Karpas-422 (cell line): Measurements from ENCODE around the gene OPA3. TPM values are rescaled to one million over a fixed set of nuclear protein-coding genes. Genes with fewer than 3 reads are reported as not detected.
A peak's percentile ranks its signal among the peaks of the same experiment; 100 is the strongest.

ENCODE experiments used
- DNase-seq: peaks from one replicate; pipeline ENCODE4 v3.0.0-alpha.2; 2015
- H2AFZ ChIP-seq: fragments of 200-600 bp; sonication (generic); 2 replicates; pipeline ENCODE4 v1.6.1; 2014; ENCODE audit warnings: antibody characterized with exemption, low read length, mixed read lengths
- H3K27ac ChIP-seq: fragments of 200-600 bp; sonication (generic); 2 replicates; pipeline ENCODE4 v1.5.1; 2014; ENCODE audit warnings: mild to moderate bottlenecking, low read length, moderate library complexity
- H3K27me3 ChIP-seq: fragments of 200-600 bp; sonication (generic); 2 replicates; pipeline ENCODE4 v1.6.1; 2014; ENCODE audit warnings: low read length, mixed read lengths
- H3K36me3 ChIP-seq: fragments of 200-600 bp; sonication (generic); 2 replicates; pipeline ENCODE4 v1.6.1; 2014; ENCODE audit warnings: low read length, mixed read lengths; ENCODE audit not compliant: insufficient read depth
- H3K4me1 ChIP-seq: fragments of 200-600 bp; sonication (generic); 2 replicates; pipeline ENCODE4 v1.6.1; 2014; ENCODE audit warnings: mild to moderate bottlenecking, low read length, mixed read lengths
- H3K4me2 ChIP-seq: fragments of 200-600 bp; sonication (generic); 2 replicates; pipeline ENCODE4 v1.6.1; 2014; ENCODE audit warnings: low read length, low read depth, mild to moderate bottlenecking; ENCODE audit not compliant: poor library complexity, severe bottlenecking
- H3K4me3 ChIP-seq: fragments of 200-600 bp; sonication (generic); 2 replicates; pipeline ENCODE4 v1.5.1; 2014; ENCODE audit warnings: mild to moderate bottlenecking, antibody characterized with exemption, low read length, mixed read lengths
- H3K79me2 ChIP-seq: fragments of 200-600 bp; sonication (generic); 2 replicates; pipeline ENCODE4 v1.6.1; 2014; ENCODE audit warnings: mild to moderate bottlenecking, low read length, mixed read lengths
- H3K9ac ChIP-seq: fragments of 200-600 bp; sonication (generic); 2 replicates; pipeline ENCODE4 v1.6.0; 2014; ENCODE audit warnings: low read length
- H3K9me2 ChIP-seq: fragments of 200-600 bp; sonication (generic), shearing (Covaris generic); replicated peaks from 2 replicates; pipeline ENCODE4 v1.6.0; 2014; ENCODE audit warnings: mild to moderate bottlenecking, low read length, moderate library complexity; ENCODE audit not compliant: insufficient read depth
- H3K9me3 ChIP-seq: fragments of 300-700, 200-600 bp; sonication (generic); 2 replicates; pipeline ENCODE4 v1.6.1; 2014; ENCODE audit warnings: low read length, mixed read lengths
- H4K20me1 ChIP-seq: fragments of 200-600 bp; sonication (generic); 2 replicates; pipeline ENCODE4 v1.6.1; 2014; ENCODE audit warnings: mild to moderate bottlenecking, antibody characterized with exemption, low read length, low read depth; ENCODE audit not compliant: insufficient read depth
- total RNA-seq: library from RNA; depleted of rRNA; stranded (reverse); fragments of >200 nt; shearing (Covaris generic); gene quantifications from 2 replicates; pipeline ENCODE4 v1.2.3, GENCODE V29; 2014; ENCODE audit warnings: low replicate concordance

Gene OPA3
- total RNA-seq, 1 experiment from 2014 or later: 4.7 TPM

DNA sequence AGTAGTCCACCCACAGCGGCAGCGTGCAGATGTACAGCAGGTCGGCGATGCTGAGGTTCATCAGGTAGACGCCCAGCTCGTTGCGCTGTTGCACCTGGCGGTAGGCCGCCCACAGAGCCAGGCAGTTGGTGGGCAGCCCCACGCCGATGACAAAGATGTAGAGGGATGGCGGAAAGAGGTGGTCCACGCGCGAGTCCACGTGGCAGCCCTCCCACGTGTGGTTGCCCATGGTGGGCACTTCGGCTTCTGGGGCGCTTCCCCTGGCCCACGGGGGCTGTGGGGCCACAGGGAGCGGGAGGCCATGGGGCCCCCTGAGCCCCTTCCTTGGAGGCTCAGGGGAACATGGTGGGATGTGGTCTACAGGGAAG, 7.0 kb upstream of the OPA3 start:
- H3K9me2 ChIP-seq: no peaks in the 10 kb centered on the region
- no peaks in the 10 kb centered on the region for H3K27me3 ChIP-seq
- H2AFZ ChIP-seq: no peak overlapping the region
- H3K4me2 ChIP-seq: no peak overlapping the region
- no peaks in the 10 kb centered on the region for H3K9me3 ChIP-seq
- H3K9ac ChIP-seq: no peak overlapping the region
- H3K27ac ChIP-seq: no peak overlapping the region
- no peak for DNase-seq
- H3K79me2 ChIP-seq: no peaks in the 10 kb centered on the region
- no peaks in the 10 kb centered on the region for H3K36me3 ChIP-seq
- no peak overlapping the region for H3K4me3 ChIP-seq
- H3K4me1 ChIP-seq: peaks cover 4% of the 10 kb centered on the region; the same call in 1 of the 2 replicates
- no peaks in the 10 kb centered on the region for H4K20me1 ChIP-seq

DNA sequence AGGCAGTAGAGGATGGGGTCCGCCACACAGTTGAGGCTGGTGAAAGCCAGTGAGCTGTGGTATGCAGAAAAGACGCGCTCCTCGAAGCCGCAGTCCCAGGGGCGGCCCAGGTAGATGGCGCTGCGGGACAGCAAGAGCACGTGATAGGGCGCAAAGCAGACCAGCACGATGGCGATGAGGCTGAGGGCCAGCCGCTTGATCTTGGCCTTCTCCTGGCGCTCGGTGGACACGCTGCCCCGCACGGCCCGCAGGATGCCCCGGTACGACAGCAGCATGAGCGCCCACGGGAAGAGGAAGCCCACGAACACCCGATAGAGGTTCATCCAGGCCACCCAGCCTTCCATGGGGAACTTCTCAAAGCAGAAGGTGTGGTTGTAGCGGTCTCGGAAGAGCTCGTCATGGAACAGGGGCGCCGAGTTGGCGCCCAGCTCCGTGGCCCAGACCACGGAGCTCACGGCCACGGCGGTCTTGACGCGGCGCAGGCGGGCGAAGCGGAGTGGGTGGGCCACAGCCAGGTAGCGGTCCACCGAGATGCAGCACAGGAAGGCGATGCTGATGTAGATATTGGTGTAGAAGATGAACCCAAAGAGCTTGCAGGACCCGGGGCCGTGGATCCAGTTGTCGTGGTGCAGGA, 6.5 kb upstream of the OPA3 start:
- H2AFZ ChIP-seq: no peak overlapping the region
- peaks cover 4% of the 10 kb centered on the region; the same call in 1 of the 2 replicates for H3K4me1 ChIP-seq
- no peaks in the 10 kb centered on the region for H3K9me3 ChIP-seq
- no peak overlapping the region for H3K4me3 ChIP-seq
- 0 out of 2 replicates have a peak overlapping the region, but pooled peaks have one; percentile 2 for H3K9ac ChIP-seq
- no peaks in the 10 kb centered on the region for H3K27me3 ChIP-seq
- H3K9me2 ChIP-seq: no peaks in the 10 kb centered on the region
- no peaks in the 10 kb centered on the region for H3K36me3 ChIP-seq
- no peak overlapping the region for H3K4me2 ChIP-seq
- H4K20me1 ChIP-seq: no peaks in the 10 kb centered on the region
- peak; percentile 79 for DNase-seq
- no peaks in the 10 kb centered on the region for H3K79me2 ChIP-seq
- H3K27ac ChIP-seq: no peak overlapping the region

DNA sequence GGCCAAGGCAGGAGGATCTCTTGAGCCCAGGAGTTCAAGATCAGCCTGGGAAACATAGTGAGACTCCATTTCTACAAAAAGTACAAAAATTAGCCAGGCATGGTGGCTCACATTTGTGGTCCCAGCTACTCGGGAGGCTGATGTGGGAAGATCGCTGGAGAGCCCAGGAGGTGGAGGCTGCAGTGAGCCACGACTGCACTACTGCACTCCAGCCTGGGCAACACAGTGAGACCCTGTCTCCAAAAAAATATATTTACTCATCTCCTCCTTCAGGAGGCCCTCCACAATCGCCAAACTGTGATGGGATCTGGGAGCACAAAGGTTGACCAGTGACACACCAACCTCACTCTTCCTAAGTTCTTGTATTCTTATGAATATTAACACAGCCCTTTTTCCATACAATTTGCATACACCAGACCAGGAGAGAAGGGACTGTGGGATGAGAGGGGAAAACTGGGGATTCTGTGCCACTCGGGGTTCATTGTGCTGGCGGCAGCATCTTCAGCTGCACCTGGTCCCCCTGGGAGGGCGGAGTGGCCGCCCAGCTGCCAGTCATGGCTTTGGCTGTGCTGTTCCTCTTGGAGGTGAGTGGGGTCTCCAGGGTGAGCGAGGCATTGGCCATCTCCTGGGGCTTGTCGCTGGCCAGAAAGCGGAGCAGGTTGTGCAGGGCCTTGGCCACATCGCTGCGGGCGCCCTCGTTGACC, 5.8 kb upstream of the OPA3 start:
- H3K4me2 ChIP-seq: no peak overlapping the region
- H3K9ac ChIP-seq: 0 out of 2 replicates have a peak overlapping the region, but pooled peaks have one; percentile 2
- H3K4me3 ChIP-seq: no peak overlapping the region
- no peaks in the 10 kb centered on the region for H3K36me3 ChIP-seq
- no peak overlapping the region for H3K27ac ChIP-seq
- H3K9me3 ChIP-seq: no peaks in the 10 kb centered on the region
- no peaks in the 10 kb centered on the region for H3K79me2 ChIP-seq
- H2AFZ ChIP-seq: no peak overlapping the region
- no peaks in the 10 kb centered on the region for H3K27me3 ChIP-seq
- peaks cover 4% of the 10 kb centered on the region for H3K4me1 ChIP-seq
- H3K9me2 ChIP-seq: no peaks in the 10 kb centered on the region; the same call in 1 of the 2 replicates
- H4K20me1 ChIP-seq: no peaks in the 10 kb centered on the region
- DNase-seq: no peak

- no peaks in the 10 kb centered on the region for H3K9me3 ChIP-seq
- H3K9me2 ChIP-seq: no peaks in the 10 kb centered on the region; the same call in 1 of the 2 replicates
- DNase-seq: no peak
- no peak overlapping the region for H3K27ac ChIP-seq
- no peaks in the 10 kb centered on the region for H3K79me2 ChIP-seq
- no peaks in the 10 kb centered on the region for H4K20me1 ChIP-seq
- H3K9ac ChIP-seq: no peak overlapping the region
- H2AFZ ChIP-seq: no peak overlapping the region
- no peak overlapping the region for H3K4me2 ChIP-seq
- H3K4me1 ChIP-seq: peaks cover 11% of the 10 kb centered on the region
- no peak overlapping the region for H3K4me3 ChIP-seq
- H3K36me3 ChIP-seq: no peaks in the 10 kb centered on the region
- no peaks in the 10 kb centered on the region for H3K27me3 ChIP-seq
Observed at GRCh38 chr19:45589768-45590167, 5.2 kb upstream of the OPA3 start.

DNA sequence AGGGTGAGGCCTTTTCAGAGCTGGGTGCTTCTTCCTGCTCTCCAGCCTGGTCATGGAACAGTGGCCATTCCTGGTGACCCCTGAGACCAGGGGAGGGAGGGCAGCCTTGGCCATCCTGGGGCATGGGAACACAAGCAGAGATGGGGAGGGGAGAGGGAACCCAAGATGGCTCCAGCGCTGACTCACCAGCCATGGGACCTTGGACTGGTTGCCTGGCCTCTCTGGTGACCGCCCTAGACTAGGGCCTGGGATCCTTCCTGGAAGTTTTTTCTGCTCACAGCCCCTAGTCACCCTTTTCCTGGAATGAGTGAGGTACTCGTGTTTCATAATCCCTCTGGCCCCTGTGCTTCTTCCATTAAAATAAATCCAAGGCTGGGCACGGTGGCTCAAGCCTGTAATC, 3.3 kb upstream of the OPA3 start:
- Histone ChIP-seq H2AFZ (no peak overlapping the region), H4K20me1 (no peaks in the 10 kb centered on the region), H3K9me2 (no peaks in the 10 kb centered on the region; the same call in 1 of the 2 replicates), H3K27ac (no peak overlapping the region), H3K36me3 (no peaks in the 10 kb centered on the region), H3K27me3 (no peaks in the 10 kb centered on the region), H3K79me2 (peaks cover 12% of the 10 kb centered on the region), H3K9ac (no peak overlapping the region), H3K4me1 (peaks cover 18% of the 10 kb centered on the region), H3K9me3 (no peaks in the 10 kb centered on the region), H3K4me2 (no peak overlapping the region), H3K4me3 (no peak overlapping the region)
- DNase-seq: no peak

DNA sequence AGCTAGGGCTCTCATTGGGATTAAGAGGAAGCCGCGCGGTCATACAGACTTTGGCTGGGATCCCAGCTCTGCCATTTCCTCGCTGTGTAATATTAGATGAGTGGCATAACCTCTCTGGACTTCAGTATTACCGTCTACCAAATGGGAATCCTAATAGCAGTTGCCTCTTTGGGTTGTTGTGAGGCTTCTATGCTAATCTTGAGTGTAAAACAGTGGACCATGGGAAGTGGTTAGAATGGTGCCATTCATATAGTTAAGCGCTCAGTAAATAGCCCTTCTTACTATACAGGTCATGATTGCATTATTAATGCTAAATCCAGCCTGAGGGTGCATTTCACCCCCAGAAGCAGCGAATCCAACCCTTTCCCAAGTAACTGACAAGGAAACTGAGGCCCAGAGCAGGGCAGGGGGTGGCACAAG, 566 bp upstream of the OPA3 start:
- H2AFZ ChIP-seq: peak overlapping the region; percentile 92
- H3K9me2 ChIP-seq: no peaks in the 10 kb centered on the region; the same call in 1 of the 2 replicates
- no peaks in the 10 kb centered on the region for H3K27me3 ChIP-seq
- no peak for DNase-seq
- peaks cover 32% of the 10 kb centered on the region for H3K79me2 ChIP-seq
- H3K4me3 ChIP-seq: peak overlapping the region; percentile 53; the same call in 1 of the 2 replicates
- H3K9ac ChIP-seq: peak overlapping the region; percentile 31
- no peak overlapping the region for H3K27ac ChIP-seq
- no peaks in the 10 kb centered on the region for H4K20me1 ChIP-seq
- H3K4me1 ChIP-seq: peaks cover 14% of the 10 kb centered on the region
- H3K36me3 ChIP-seq: no peaks in the 10 kb centered on the region
- H3K4me2 ChIP-seq: peak overlapping the region; percentile 55
- no peaks in the 10 kb centered on the region for H3K9me3 ChIP-seq

- peaks cover 14% of the 10 kb centered on the region for H3K4me1 ChIP-seq
- H3K9ac ChIP-seq: no peak overlapping the region
Observed at GRCh38 chr19:45581576-45581975, 3.0 kb downstream of the OPA3 start.

DNA sequence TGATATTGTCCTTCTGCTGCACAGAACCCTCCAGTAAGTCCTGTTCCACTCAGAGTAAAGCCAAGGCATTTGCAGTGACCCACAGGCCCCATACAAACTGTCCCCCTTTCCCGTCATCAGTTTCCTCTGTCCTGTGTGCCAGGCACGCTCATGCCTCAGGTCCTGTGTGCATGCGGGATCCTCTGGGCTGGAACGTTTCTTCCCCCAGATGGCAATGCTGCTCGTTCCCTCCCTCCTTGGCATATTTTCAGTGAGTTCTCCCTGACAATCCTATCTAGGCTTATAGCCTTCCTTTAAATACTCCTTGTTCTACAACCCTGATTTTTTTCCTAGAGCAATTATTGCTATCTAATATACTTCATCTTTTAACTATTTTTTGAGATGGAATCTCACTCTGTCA, 5.7 kb downstream of the OPA3 start:
- Histone ChIP-seq H3K9ac (no peak overlapping the region), H3K4me2 (no peak overlapping the region), H3K9me2 (no peaks in the 10 kb centered on the region), H3K36me3 (no peaks in the 10 kb centered on the region), H2AFZ (no peak overlapping the region), H3K9me3 (no peaks in the 10 kb centered on the region), H4K20me1 (no peaks in the 10 kb centered on the region), H3K4me3 (no peak overlapping the region), H3K27me3 (no peaks in the 10 kb centered on the region), H3K4me1 (peaks cover 7% of the 10 kb centered on the region; the same call in 1 of the 2 replicates), H3K27ac (no peak overlapping the region), H3K79me2 (peaks cover 68% of the 10 kb centered on the region)
- no peak for DNase-seq

More at GRCh38 chr19:45581576-45581975, 3.0 kb downstream of the OPA3 start:
- Histone ChIP-seq H3K4me2 (no peak overlapping the region), H3K9me2 (no peaks in the 10 kb centered on the region; the same call in 1 of the 2 replicates), H3K79me2 (peaks cover 47% of the 10 kb centered on the region), H3K4me3 (no peak overlapping the region), H3K9me3 (no peaks in the 10 kb centered on the region), H3K27me3 (no peaks in the 10 kb centered on the region), H3K27ac (no peak overlapping the region), H2AFZ (no peak overlapping the region), H3K36me3 (no peaks in the 10 kb centered on the region), H4K20me1 (no peaks in the 10 kb centered on the region)
- no peak for DNase-seq
